Sigmoid colon (tissue), 4 donors: ENCODE results near the gene IMMP2L.

Experiments
- EP300 ChIP-seq, 4 donors: sonication (generic); formaldehyde crosslinking; IDR thresholded peaks; one replicate each; pipeline ENCODE4 v1.6.1; 2017; ENCODE audit warnings: antibody characterized with exemption in 4 of 4
- POLR2A ChIP-seq, 2 donors: fragments of 450-650 bp; IDR thresholded peaks; one replicate each; pipeline ENCODE4 v1.6.1; 2016; ENCODE audit warnings: antibody characterized with exemption in 2 of 2, mild to moderate bottlenecking in 2 of 2, moderate library complexity in 2 of 2
- POLR2AphosphoS5 ChIP-seq, 4 donors: sonication (generic); formaldehyde crosslinking; IDR thresholded peaks; one replicate each; pipeline ENCODE4 v1.6.1; 2017; ENCODE audit warnings: antibody characterized with exemption in 4 of 4
- TF ChIP-seq, protein P1 (sequence below), 4 experiments: fragments of 450-650 bp in 3 of 4; fragments of 200-600 bp in 1 of 4; IDR thresholded peaks; one replicate each; pipeline ENCODE4 v1.5.1; 2016 to 2019; ENCODE audit warnings: antibody characterized with exemption in 4 of 4, mild to moderate bottlenecking in 3 of 4, moderate library complexity in 2 of 4

DNA sequence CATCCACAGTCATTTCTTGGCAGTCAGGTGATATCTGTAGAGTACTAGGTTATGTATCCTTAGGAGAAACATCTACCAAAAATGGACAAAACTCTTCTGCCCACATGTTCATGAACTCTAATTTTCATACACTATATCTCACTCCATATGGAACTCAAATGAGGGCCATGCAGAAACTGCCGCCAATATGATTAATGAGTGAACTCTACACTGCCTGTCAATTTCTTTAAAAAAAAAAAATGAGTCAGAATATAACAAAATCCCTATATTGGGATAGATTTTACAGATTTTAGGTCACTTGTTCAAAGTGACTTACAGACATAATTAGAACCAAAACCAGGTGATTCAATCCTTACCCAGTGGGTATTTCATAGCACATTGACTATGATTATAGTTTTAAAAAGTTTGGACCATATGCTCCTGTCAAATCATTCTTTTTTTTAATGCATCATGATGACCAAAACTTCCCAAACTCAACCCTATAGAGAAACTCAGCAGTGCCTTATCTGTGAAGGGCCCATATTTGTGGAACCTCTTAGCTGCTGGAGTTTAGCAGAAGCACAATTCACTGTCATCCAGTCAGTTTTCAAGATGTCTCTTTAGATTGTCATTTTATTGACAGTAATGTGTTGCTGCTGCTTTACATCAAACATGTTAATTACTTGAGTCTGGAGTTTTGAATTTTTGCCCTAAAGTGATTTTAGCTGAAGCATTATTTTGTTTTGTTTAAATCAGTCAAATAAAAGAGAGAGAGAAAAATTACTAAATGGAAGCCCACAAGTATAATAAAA is 460.2 kb downstream of the IMMP2L start:
- no peak for TF ChIP-seq POLR2A (IDR thresholded peaks at IDR 0.05)
- TF ChIP-seq, protein P1, sequence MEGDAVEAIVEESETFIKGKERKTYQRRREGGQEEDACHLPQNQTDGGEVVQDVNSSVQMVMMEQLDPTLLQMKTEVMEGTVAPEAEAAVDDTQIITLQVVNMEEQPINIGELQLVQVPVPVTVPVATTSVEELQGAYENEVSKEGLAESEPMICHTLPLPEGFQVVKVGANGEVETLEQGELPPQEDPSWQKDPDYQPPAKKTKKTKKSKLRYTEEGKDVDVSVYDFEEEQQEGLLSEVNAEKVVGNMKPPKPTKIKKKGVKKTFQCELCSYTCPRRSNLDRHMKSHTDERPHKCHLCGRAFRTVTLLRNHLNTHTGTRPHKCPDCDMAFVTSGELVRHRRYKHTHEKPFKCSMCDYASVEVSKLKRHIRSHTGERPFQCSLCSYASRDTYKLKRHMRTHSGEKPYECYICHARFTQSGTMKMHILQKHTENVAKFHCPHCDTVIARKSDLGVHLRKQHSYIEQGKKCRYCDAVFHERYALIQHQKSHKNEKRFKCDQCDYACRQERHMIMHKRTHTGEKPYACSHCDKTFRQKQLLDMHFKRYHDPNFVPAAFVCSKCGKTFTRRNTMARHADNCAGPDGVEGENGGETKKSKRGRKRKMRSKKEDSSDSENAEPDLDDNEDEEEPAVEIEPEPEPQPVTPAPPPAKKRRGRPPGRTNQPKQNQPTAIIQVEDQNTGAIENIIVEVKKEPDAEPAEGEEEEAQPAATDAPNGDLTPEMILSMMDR (IDR thresholded peaks at IDR 0.05) = no peak
- no peak for TF ChIP-seq POLR2AphosphoS5 (IDR thresholded peaks at IDR 0.05)
- no peak for TF ChIP-seq EP300 (IDR thresholded peaks at IDR 0.05)
